GM12892 (cell line): ENCODE results near the gene ZMIZ1.

Experiments
- POLR2A ChIP-seq: IDR thresholded peaks from 2 replicates; pipeline ENCODE4 v1.6.1; 2011; ENCODE audit warnings: low read depth, low read length, control low read depth
- POLR2AphosphoS5 ChIP-seq: IDR thresholded peaks from 2 replicates; pipeline ENCODE4 v1.6.1; 2011; ENCODE audit warnings: low read depth, low read length, control low read depth
- TAF1 ChIP-seq: IDR thresholded peaks from 2 replicates; pipeline ENCODE4 v1.6.1; 2011; ENCODE audit warnings: low read depth, mild to moderate bottlenecking, control low read depth, low read length, borderline replicate concordance

- TF ChIP-seq POLR2AphosphoS5 (no peak), TAF1 (no peak), POLR2A (no peak)
These were observed 8.9 kb downstream of the ZMIZ1 start for GRCh38 chr10:79077488-79078173.
